Activated gamma-delta T cell treated with Interleukin-2 at 50 U/mL for 16 hours (primary cell): Measurements from ENCODE around the gene C5orf58.
A peak's percentile ranks its signal among the peaks of the same experiment; 100 is the strongest.

Experiments used
- DNase-seq: peaks from one replicate; pipeline ENCODE4 v3.0.0-alpha.2; 2020

Gene C5orf58

DNA sequence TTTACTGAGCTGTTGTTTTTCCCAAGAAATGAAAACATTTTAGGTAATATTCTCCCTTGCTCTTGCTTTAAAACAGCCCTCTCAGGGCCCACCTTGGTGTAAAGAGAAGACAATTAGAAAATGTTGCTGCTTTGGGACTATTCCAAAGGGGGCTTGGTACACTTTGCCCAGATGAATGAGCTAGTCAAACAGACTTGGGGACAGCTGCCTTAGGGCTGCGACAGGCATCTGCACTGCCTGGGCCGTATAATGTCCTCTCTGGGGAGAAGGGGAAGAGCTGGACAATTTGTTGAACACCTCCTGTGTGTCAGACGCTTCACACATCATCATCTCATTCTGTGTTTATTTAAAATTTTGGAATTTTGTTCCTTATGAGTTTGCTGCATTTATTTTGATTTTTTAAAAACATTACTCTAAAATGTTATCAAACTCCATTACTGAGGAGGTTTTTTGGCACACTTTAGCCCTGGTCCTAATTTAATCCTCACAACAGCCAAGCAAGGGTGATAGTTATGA, 28.8 kb downstream of the C5orf58 start:
- DNase-seq, result no peak

DNA sequence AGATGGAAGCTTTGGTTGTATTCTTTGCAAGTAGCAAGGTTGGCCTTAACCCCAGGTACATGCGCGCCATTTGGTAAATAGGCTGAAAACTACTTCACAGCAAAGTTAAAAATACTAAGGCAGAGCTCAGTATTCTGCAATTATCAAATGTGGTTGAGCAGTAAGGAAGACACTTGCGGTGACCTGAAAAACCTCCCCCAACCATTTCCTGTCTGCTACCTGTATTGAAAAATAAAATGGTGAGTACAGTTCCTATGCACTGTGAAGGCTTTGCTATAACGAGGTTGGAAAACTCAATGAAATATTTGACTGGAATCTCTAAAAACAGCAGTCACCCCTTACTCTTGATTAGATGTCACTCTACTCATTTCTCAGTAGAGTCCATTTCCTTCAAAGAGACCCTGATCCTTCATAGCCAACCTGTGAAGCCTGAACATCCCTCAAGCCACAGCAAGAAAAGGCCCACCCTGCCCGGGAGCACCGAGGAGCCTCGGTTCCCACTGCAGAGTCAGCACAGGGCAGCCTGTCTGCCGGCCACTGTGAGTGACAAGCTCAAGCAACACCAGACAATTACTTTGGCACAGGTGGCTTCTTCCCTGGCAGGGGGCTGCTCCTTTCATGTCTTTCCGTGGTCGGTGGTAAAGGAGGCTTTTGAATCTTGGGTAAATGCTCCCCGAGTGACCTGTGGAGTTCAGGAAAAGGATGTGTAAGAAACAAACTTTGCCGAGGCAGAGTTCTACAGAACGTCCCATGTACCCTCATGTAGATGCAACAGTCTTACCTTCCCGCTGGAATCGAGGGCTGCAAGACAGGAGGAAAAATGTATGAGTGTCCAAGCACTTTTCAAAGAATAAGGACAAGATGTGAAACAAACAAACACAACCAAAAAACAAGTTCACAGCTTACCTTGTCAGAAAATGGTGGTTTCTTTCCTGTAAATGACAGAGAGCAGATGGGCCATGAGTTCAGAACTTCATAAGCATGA, 29.6 kb downstream of the C5orf58 start:
- DNase-seq, result peak; percentile 41

DNA sequence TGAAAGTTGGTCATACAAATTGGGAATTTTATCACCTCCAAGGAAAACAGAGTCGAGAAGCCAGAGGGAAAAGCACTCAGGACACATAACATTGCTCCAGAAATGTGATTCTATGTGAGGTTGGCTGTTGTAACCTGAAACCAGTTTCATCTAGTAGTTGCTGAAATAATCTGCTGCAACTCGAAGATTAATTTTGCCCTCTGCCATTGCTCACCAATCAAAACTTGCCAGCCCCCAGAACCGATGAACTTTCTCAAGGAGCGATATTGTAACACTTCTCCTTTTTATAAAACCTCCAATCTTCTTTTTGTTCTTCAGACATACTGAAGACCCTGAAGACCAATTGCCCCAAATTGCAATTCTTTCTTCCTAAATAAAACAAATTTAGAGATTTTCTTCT, 31.1 kb downstream of the C5orf58 start:
- DNase-seq, result no peak

DNA sequence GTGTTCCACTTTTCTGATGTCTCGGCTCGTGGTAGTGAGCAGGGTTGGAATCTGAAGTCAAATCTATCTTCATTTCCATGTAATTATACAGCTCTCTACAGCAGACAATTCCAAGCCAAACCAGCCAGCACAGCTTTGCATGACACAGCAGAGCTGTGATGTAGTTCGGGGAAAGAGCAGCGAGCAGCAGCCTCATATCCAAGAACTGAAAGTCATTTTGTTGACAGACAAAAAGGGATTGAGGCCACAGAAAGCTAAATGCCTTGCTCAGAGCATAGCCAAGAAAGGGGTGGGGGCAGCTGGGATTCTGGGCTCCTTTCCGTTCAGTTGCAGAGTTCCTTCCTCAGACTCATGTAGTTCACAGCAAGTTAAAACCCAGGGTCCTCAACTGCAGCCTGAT, 32.7 kb downstream of the C5orf58 start:
- DNase-seq, result no peak

DNA sequence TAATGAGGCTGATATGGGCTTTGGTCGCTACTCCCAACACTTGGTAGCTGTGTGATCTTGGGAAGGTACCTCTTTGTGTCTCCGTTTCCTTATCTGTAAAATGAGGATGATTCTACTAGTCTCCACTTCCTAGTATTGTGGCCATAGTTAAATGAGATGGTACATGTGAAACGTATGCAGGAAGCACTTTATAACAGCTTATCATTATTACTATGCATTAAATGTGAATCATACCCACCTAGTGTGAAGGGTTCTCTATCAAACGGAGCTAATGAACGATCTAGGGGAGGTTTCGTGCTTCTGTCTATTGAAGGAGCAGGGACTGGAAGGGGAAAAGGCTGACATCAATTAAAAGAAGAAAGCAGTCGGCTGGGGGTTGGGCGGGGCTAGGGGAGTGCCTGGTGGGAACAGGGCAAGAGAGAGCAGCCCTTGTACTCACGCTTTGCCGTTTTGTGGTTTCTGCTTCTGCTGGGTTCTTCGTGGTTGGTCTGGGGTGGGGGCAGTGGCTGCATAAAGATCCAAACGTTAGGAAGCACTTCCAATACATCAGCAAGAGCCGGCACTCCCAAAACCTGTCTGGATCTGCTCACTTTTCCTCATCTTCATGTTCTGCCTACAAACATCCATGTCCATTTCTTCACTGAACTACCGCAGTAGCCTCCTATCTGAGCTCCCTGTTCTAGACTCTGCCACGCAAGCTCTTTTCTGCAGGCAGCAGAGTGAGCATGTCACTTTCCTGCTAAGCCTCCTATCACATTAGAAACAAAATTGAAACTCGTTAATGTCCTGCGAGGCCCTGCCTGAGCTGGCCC, 34.0 kb downstream of the C5orf58 start:
- peak; percentile 47 for DNase-seq

DNA sequence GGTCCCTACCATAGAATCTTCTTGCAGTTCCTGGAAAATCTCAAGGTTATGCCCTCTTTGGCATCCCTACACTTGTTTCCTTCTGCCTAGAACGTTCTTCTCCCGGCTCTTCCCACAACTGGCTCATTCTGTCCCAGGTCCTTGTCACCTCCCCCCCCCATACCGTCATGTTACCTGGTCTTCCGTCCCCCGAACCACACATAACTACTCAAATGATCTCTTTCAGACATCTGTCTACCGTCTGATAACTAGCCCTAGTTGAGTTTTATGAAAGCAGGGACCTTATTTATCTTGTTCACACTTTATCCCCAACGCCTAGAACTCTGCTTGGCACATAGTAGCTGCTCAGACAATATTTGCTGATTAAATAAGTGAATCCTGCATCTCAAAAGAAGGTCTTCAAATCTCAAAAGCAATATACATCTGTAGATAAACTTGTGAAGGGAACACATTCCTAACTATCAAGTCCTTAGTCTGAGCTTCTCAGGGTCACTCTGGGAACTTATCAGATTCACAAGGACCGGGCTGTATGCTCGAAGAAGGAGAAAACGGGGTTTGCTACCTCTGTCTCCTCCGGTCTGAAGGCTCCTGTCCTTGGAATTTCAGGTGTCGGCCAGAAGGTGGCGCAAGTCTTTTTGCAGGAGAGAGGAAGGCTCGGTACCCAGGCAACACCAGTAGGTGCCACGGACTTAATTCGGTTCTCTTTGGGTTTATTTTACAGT, 34.8 kb downstream of the C5orf58 start:
- DNase-seq, result peak; percentile 80

DNA sequence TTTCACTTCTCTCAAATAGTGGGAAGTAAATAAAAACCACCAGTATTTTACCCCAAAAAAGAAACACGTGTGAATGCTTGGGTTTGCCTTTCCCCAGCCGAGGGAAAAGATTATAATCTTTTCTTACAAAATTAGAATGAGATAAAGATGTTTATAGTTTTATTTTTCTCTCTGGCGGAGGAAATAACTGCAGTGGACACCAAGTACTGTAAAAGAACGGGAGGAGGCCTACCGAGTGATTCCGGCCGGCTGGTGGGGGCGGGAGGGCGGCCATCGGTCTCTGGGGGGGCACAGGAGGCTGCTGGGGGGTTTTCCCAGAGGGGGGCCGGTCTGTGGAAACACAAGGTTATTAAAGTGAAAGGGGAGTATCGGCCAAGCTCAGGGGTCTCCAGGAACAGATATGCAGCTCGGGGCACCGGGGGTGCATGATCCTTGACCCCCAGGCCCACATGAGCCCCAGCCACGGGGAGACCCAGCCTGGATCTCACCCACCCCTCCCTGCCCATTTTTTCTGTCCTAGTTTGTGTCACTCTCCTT, 35.4 kb downstream of the C5orf58 start:
- no peak for DNase-seq

DNA sequence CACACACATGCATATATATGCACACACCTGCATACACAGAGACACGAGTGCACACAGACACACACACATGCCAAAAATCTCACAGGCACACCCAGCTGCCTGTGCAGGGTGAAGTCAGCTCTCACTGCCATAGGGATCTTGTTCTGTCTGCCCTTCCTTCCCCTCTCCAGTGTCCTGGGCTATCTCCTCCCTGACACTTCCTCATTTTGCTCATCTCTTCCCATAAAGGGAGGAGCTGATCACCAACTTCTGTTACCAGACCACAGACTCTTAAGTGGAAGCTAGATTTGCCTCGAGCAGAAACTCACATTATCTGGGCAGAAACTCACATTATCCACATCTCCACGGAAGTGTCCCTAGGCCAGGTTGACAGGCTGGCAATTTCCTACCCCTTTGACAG, 36.1 kb downstream of the C5orf58 start:
- DNase-seq, result no peak

DNA sequence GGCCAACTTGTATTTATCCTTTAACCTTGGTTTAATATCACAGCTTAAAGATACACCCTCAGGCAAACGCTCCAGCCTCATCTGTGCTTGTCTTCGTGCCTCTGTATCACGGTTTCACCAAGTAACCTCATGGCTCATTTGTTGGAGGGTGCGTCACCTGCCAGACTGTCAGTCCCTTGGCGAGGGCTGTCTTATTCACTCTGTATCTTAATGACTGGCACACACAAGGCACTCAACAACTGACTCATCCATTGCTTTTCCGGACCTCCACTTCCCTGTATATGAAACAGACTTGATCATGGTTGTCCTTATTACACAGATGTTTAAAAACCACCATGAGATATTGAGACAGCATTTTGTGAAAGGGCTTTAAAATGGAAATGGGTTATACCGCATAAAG, 36.8 kb downstream of the C5orf58 start:
- DNase-seq, result peak; percentile 46

DNA sequence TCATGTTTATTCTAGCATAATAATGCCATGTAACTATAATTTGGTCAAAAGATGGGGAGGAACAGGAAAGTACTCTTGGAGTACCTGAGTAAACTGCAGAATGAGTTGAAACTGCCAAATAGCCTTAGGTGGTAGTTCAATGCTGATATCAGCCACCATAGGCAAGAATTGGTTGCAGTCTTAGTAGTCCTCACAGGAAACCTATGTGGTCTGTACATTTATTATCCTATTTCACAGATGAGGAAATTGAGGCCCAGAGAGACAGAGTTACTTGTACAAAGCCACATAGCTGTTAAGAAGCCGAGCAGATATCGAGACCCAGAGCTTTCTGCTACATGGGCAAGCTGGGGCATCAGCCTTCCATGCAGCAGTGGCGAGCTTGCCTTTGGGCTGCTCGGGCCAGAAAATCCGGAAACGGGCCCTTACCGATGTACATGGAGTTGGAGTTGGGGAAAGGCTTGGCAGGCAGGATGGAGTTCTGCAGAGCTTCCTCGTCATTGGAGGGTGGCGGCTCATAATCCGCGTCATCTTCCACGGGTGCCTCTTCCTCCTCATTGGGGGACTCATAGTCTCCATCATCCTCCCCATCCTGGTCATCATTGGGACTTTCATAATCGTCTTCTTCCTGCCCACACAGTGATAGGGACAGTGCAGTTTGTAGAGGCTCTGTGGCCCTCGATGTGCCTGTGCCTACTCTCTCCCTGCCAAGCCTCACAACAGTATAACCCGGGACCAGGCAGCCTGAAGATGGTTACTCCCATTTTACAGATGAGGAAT, 37.7 kb downstream of the C5orf58 start:
- no peak for DNase-seq

DNA sequence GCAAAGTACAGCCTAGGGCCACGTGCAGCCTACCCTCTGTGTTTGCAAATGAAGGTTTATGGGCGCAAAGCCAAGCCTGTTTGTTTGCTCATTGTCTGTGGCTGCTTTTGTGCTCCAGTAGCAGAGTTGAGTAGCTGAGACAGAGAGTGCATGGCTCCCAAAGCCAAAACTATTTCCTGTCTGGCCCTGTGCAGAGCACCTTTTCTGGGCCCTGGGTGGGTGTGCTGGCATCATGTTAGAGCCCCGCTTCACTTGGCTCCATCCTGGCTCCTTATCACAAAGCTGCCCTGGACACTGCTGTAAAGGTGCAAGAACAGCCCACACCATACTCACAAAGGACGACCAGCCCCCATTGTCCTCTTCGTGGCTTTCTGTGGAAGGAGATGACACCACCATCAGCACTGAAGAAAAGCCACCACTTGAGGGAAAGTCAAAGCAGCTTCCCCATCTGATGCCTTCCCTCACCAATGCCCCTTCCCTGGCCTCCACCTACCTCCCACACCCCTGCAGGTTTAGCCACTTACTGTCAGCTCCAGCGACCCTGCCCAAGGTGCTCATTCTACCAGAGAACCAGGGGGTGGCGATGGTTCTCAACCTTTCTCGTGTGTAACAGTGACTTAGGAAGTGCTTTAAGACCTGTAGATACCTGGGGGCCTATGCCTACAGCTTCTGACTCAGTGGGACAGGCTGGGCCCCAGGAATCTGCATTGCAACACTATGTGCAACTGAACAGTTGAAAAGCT, 41.4 kb downstream of the C5orf58 start:
- peak; percentile 77 for DNase-seq

DNA sequence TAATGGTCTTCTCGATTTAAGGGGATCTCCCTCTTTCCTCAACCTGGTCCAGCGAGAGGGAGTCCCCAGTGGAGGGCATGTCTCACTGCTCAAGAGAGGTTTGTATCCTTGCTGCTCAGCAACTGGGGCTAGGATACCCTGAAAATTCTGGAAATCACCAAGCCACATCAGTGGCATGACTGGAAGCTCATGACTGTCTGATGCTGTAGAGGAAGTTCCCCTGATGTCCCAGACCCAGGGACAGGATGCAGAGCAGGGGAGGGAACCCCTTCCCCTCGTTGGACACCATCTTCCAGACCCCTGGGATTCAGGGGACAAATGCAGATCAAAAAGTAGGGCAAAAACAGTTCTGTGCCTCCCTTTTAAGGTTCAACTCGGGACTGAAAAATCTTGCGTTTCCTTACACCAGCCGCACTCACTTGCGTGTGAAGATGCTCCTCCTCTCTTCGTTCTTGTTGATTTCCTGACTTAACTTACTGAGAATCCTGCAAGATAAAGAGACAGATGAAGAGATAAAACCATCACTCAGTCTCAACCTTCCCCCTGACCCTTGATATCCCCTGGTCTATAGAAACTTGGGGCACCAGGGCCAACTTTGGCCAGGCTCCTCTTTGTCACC, 42.7 kb downstream of the C5orf58 start:
- DNase-seq, result peak; percentile 36

DNA sequence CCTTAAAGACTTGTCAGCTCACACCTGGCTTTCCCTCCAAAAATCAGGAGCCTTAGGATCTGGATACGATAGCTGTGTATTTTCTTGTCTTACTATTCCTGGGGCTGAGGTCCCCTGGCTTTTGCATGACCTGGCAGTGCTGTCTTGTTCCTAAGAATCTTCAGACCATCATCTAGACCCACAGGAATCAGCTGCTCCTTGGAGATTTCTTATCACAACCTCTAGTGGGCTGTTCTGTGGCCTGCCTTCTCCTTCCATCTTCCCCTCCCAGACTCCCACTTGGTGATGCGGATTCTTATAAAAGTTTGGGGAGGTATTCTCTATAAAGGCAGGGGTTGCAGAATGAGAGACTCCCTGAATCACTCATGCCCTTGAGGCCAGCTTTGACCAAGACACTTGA, 43.4 kb downstream of the C5orf58 start:
- no peak for DNase-seq

DNA sequence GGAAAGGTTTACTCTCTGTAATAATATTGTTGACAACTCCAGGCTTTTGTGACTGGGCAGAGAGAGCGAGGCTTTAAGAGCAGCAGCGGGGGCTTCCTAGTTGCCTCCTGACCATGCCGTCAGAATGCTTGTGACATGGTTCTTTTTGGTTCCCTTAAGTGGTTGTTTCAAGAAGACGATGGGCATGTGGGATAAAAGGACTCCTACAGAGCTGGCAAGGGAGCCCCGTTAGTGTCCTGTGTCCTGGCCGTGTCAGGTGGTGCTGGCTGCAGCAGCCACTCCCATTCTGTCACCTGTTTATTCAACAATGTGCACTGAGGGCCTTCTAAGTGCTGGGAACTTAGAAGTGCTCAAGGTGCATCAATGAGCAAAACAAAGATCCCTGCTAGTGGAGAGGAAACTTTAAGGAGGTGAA, 45.1 kb downstream of the C5orf58 start:
- no peak for DNase-seq

DNA sequence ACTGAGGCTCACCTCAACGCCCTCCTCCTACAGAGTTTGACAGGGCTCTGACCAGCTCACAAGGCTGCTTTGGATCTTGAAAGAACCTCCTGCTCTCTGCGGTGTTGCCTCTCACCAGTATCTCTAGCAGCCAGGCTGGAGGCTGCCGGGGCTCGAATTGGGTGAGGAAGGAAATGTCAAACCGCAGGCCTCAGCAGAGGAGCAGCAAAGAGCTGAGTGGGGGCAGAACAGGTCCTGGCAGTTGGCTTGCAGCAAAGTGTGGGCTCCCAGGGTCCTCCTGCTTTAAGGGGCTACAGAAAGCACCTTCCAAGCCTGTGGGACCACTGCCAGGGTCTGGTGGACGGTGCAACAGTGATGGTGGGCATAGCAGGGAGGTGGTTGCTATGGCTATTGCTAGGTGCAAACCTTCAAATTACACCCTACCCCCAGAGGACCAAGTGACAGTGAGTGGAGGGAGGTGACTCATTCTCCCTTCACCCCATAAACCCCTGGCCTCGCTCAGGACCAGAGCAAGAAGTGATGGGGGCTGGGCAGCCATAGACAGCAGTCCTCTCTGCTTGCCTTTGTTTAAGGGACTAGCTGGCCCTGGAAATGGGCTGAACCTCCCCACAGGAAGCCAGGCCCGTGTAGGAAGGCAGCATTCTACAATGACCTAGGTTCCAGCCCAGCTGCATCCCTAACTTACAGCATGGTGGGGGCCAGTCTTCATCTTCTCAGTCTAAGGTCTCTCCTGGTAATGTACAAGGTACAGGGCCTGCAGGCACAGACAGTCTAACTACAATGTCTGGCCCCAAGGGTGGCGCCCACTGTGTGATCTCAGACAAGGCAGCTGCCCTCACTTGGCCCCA, 46.0 kb downstream of the C5orf58 start:
- peak; percentile 90 for DNase-seq

DNA sequence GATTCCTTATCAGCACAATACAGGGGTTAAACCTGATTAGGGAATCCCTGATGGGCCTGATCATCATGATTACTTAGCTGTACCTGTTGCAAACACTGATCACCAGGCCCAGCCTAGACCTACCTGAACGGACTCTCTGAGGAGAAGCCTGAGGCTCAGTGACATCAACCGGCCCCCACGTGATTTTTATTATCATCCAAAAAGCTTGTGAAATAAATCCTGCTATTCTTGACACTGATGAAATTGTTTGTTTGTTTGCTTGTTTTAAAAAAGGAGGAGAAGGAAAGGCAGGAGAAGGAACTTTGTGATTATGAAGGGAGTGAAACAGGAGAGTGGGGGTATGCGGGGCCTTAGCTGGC, 46.7 kb downstream of the C5orf58 start:
- DNase-seq, result no peak

DNA sequence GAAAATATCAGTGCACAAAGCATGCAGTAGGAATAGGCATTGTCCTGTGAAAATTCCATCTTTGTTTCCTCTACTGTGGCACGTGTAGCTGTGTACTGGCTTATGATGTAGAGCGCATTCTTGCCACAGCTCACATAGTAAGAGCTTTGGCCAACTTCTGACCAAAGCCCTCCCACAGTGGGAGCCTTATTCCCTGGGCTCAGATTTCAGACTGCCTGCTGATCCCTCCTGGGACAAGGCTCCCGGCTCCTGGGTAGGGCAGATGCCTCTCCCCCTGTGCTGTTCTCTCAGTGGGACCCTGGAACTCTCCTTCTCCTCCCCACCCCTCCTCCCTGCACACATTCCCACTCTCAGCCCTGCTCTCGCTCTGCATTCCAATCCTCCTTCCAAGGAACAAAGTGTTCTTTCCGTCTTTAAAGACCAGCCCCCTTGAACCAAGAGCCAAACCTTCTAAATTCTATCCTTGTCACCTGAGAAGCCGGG, 47.3 kb downstream of the C5orf58 start:
- no peak for DNase-seq

DNA sequence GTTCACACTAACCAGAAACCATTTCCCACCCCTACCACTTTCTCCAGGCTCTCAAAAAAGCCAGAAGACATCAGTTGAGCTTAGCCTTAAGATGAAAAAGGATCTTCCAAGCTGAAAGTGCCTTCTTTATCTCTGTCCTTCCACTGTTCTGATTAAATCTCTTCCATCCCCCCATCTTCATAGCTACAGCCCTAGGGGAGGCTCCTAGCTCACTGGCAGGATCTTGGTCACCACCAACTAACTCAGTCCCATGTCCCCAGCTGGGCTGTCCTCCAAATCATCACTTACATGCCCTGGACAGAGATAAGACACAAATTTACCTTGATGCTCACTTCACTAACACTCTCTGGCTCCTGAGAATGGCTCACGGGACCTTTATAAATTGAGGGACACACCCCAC, 50.5 kb downstream of the C5orf58 start:
- DNase-seq, result no peak

DNA sequence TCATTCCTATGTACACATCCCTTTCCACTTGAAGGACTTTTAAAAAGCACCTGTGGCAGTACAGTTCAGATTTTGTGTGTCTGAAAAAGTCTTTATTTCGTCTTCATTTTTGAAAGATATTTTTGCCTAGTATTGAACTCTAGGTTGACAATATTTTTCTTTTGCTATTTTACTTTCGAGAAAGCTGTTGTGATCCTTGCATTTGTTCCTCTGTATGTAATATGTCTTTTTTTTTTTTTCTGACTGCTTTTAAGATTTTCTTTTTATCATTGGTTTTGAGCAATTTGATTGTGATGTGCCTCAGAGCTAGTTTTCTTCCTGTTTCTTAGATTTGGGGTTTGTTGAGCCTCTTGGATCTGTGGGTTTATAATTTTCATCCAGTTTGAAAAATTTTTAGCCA, 51.4 kb downstream of the C5orf58 start:
- DNase-seq, result no peak

DNA sequence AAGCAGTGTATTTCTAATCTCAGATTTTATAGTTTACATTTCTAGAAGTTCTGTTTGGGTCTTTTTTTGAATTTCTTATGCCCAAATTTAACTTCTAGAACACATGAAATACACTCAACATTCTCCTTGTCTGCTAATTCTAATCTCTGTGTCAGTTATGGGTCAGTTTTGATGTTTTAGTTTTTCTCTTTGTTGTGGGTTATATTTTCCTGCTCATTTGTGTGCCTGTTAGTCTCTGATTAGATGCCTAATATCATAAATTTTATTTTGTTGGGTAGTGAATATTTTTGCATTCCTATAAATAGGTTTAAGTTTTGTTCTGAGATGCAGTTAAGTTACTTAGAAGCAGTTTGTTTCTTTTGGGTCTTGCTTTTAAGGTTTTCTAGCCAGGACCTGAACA, 52.4 kb downstream of the C5orf58 start:
- DNase-seq, result no peak
